Measurements from ENCODE around the gene C2orf76.

DNA sequence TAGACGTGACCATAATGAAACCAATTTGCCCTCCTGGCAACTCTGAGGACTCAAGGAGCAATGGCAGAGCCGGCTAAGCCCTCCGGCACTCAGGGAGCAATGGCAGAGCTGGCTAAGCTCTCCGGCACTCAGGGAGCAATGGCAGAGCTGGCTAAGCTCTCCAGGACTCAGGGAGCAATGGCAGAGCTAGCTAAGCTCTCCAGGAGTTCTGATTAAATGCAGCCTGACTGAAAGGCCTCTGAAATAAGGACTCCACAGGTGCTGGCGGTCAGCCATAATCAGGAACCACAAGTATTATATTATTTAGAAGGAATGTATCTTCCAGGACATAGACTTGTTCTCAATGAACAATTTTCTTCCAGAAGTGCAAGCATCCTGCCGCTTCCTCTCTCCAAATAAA is 65.2 kb downstream of the C2orf76 start:
- TF ChIP-seq, protein P1, sequence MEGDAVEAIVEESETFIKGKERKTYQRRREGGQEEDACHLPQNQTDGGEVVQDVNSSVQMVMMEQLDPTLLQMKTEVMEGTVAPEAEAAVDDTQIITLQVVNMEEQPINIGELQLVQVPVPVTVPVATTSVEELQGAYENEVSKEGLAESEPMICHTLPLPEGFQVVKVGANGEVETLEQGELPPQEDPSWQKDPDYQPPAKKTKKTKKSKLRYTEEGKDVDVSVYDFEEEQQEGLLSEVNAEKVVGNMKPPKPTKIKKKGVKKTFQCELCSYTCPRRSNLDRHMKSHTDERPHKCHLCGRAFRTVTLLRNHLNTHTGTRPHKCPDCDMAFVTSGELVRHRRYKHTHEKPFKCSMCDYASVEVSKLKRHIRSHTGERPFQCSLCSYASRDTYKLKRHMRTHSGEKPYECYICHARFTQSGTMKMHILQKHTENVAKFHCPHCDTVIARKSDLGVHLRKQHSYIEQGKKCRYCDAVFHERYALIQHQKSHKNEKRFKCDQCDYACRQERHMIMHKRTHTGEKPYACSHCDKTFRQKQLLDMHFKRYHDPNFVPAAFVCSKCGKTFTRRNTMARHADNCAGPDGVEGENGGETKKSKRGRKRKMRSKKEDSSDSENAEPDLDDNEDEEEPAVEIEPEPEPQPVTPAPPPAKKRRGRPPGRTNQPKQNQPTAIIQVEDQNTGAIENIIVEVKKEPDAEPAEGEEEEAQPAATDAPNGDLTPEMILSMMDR (IDR thresholded peaks at IDR 0.05; ENCODE audit: borderline replicate concordance, extremely low read depth, low read length, poor library complexity, severe bottlenecking), result no peak
- no peak for TF ChIP-seq EZH2 (IDR thresholded peaks at IDR 0.05; ENCODE audit: borderline replicate concordance, low read depth, low read length, severe bottlenecking)
